Effector memory CD8-positive, alpha-beta T cell (primary cell): ENCODE measurements around the gene KCNQ1.
A peak's percentile ranks its signal among the peaks of the same experiment; 100 is the strongest.

Experiments
- ATAC-seq: fragments of 150-1000 bp; cut with Tn5 transposase; replicated peaks from 2 replicates; pipeline ENCODE4 v1.10.0; 2021; ENCODE audit warnings: mild to moderate bottlenecking, moderate library complexity
- DNase-seq, 3 experiments: peaks; one replicate each; pipeline ENCODE4 v3.0.0; 2021
- H3K27ac Mint-ChIP-seq, 2 donors: one replicate each; pipeline ENCODE4 v1.8.0; 2022; ENCODE audit warnings: mild to moderate bottlenecking in 2 of 2, mixed read lengths in 2 of 2, moderate library complexity in 2 of 2
- H3K27me3 Mint-ChIP-seq, 2 donors: one replicate each; pipeline ENCODE4 v1.8.0; 2022; ENCODE audit warnings: mixed read lengths in 2 of 2
- H3K36me3 Mint-ChIP-seq: one replicate; pipeline ENCODE4 v1.8.0; 2022; ENCODE audit warnings: mild to moderate bottlenecking, moderate library complexity, mixed read lengths; ENCODE audit not compliant: insufficient read depth
- H3K4me1 Mint-ChIP-seq, 2 donors: one replicate each; pipeline ENCODE4 v1.8.0; 2022; ENCODE audit warnings: low read depth in 2 of 2, mixed read lengths in 2 of 2
- H3K4me3 Mint-ChIP-seq, 2 donors: one replicate each; pipeline ENCODE4 v1.8.0; 2022; ENCODE audit warnings: mild to moderate bottlenecking in 2 of 2, mixed read lengths in 2 of 2, moderate library complexity in 2 of 2
- H3K9me3 Mint-ChIP-seq, 2 donors: one replicate each; pipeline ENCODE4 v1.8.0; 2022; ENCODE audit warnings: mixed read lengths in 2 of 2

Gene KCNQ1

GRCh38 chr11:2881076-2881980 lies 436.5 kb downstream of the KCNQ1 start:
- Mint-ChIP-seq H3K27ac (no peak overlapping the region), H3K9me3 (no peaks in the 10 kb centered on the region), H3K4me1 (peaks cover 8 to 10% of the 10 kb centered on the region in 2 donors), H3K27me3 (peaks cover 6 to 9% of the 10 kb centered on the region in 2 donors), H3K36me3 (peaks cover 7% of the 10 kb centered on the region), H3K4me3 (no peak overlapping the region)
- ATAC-seq (no peak), DNase-seq (no peak)

- ATAC-seq (no peak), DNase-seq (no peak)
- H3K4me3 Mint-ChIP-seq = no peak overlapping the region
- no peaks in the 10 kb centered on the region for H3K9me3 Mint-ChIP-seq
- no peak overlapping the region for H3K27ac Mint-ChIP-seq
- H3K36me3 Mint-ChIP-seq = peaks cover 12% of the 10 kb centered on the region
- H3K4me1 Mint-ChIP-seq = peaks cover 8 to 10% of the 10 kb centered on the region in 2 donors
- peaks cover 6 to 9% of the 10 kb centered on the region in 2 donors for H3K27me3 Mint-ChIP-seq
Measured at GRCh38 chr11:2881981-2882375, 437.2 kb downstream of the KCNQ1 start.

GRCh38 chr11:2882396-2883110 lies 437.7 kb downstream of the KCNQ1 start:
- peaks cover 6 to 9% of the 10 kb centered on the region in 2 donors for H3K27me3 Mint-ChIP-seq
- no peaks in the 10 kb centered on the region for H3K9me3 Mint-ChIP-seq
- H3K27ac Mint-ChIP-seq = no peak overlapping the region
- no peak for DNase-seq
- H3K4me3 Mint-ChIP-seq = peak overlapping the region; percentile 71 to 76
- H3K36me3 Mint-ChIP-seq = peaks cover 13% of the 10 kb centered on the region
- ATAC-seq = no peak
- H3K4me1 Mint-ChIP-seq = peaks cover 8 to 10% of the 10 kb centered on the region in 2 donors

- peaks cover 6 to 9% of the 10 kb centered on the region in 2 donors for H3K27me3 Mint-ChIP-seq
- no peak overlapping the region for H3K27ac Mint-ChIP-seq
- no peak for DNase-seq
- H3K36me3 Mint-ChIP-seq = peaks cover 13% of the 10 kb centered on the region
- no peak for ATAC-seq
- H3K4me3 Mint-ChIP-seq = peak overlapping the region; percentile 71 to 76
- H3K9me3 Mint-ChIP-seq = no peaks in the 10 kb centered on the region
- H3K4me1 Mint-ChIP-seq = peaks cover 10 to 14% of the 10 kb centered on the region in 2 donors
Measured at GRCh38 chr11:2883640-2883978, 438.8 kb downstream of the KCNQ1 start.

- Mint-ChIP-seq H3K9me3 (no peaks in the 10 kb centered on the region), H3K27ac (no peak overlapping the region), H3K36me3 (peaks cover 13% of the 10 kb centered on the region), H3K27me3 (peaks cover 6 to 9% of the 10 kb centered on the region in 2 donors), H3K4me1 (peaks cover 10 to 17% of the 10 kb centered on the region in 2 donors), H3K4me3 (peak overlapping the region in 1 of 2 donors; percentile 76)
- DNase-seq (no peak), ATAC-seq (no peak)
Measured at GRCh38 chr11:2883979-2884815, 439.4 kb downstream of the KCNQ1 start.

- DNase-seq (peak in 1 of 3 experiments; percentile 29), ATAC-seq (peak; percentile 17)
- peaks cover 6 to 9% of the 10 kb centered on the region in 2 donors for H3K27me3 Mint-ChIP-seq
- H3K4me3 Mint-ChIP-seq = peak overlapping the region; percentile 81
- peaks cover 10 to 17% of the 10 kb centered on the region in 2 donors for H3K4me1 Mint-ChIP-seq
- peak overlapping the region in 1 of 2 donors; percentile 39 for H3K27ac Mint-ChIP-seq
- no peaks in the 10 kb centered on the region for H3K9me3 Mint-ChIP-seq
- H3K36me3 Mint-ChIP-seq = peaks cover 13% of the 10 kb centered on the region
Measured at GRCh38 chr11:2885017-2885677, 440.3 kb downstream of the KCNQ1 start.

- Mint-ChIP-seq H3K4me3 (peak within 1 kb of the TSS; percentile 81), H3K27me3 (peaks cover 6 to 9% of the 10 kb centered on the region in 2 donors), H3K36me3 (peaks cover 13% of the 10 kb centered on the region), H3K4me1 (peaks cover 10 to 17% of the 10 kb centered on the region in 2 donors), H3K9me3 (no peaks in the 10 kb centered on the region), H3K27ac (peak within 1 kb of the TSS; percentile 39 to 80)
- DNase-seq = peak; percentile 76 to 78 (median 76)
- ATAC-seq = peak; percentile 92
Measured at GRCh38 chr11:2885678-2886081, 440.9 kb downstream of the KCNQ1 start, which contains the start of gene CDKN1C. CDKN1C (minus strand) TSS chr11:2885775; CDS start chr11:2885456, 319 bp downstream.

- H3K27ac Mint-ChIP-seq = peak overlapping the region in 1 of 2 donors; percentile 80
- DNase-seq (no peak), ATAC-seq (no peak)
- H3K27me3 Mint-ChIP-seq = peaks cover 6 to 9% of the 10 kb centered on the region in 2 donors
- H3K4me1 Mint-ChIP-seq = peaks cover 10 to 17% of the 10 kb centered on the region in 2 donors
- H3K9me3 Mint-ChIP-seq = no peaks in the 10 kb centered on the region
- H3K4me3 Mint-ChIP-seq = peak overlapping the region; percentile 21 to 41
- peaks cover 13% of the 10 kb centered on the region for H3K36me3 Mint-ChIP-seq
Measured at GRCh38 chr11:2886191-2886894, 441.5 kb downstream of the KCNQ1 start.

GRCh38 chr11:2886936-2887335 lies 442.1 kb downstream of the KCNQ1 start:
- H3K27me3 Mint-ChIP-seq = peaks cover 6 to 9% of the 10 kb centered on the region in 2 donors
- H3K36me3 Mint-ChIP-seq = peaks cover 13% of the 10 kb centered on the region
- peak overlapping the region in 1 of 2 donors; percentile 80 for H3K27ac Mint-ChIP-seq
- H3K4me1 Mint-ChIP-seq = peaks cover 12 to 20% of the 10 kb centered on the region in 2 donors
- peak overlapping the region; percentile 21 to 41 for H3K4me3 Mint-ChIP-seq
- no peak for DNase-seq
- no peaks in the 10 kb centered on the region for H3K9me3 Mint-ChIP-seq
- no peak for ATAC-seq

- no peak for ATAC-seq
- DNase-seq = no peak
- peaks cover 6 to 8% of the 10 kb centered on the region in 2 donors for H3K27me3 Mint-ChIP-seq
- H3K4me3 Mint-ChIP-seq = peak overlapping the region; percentile 21 to 24
- H3K36me3 Mint-ChIP-seq = peaks cover 13% of the 10 kb centered on the region
- H3K27ac Mint-ChIP-seq = no peak overlapping the region
- H3K4me1 Mint-ChIP-seq = peaks cover 15 to 24% of the 10 kb centered on the region in 2 donors
- no peaks in the 10 kb centered on the region for H3K9me3 Mint-ChIP-seq
Measured at GRCh38 chr11:2887515-2888195, 442.8 kb downstream of the KCNQ1 start.

- Mint-ChIP-seq H3K4me1 (peaks cover 19 to 24% of the 10 kb centered on the region in 2 donors), H3K27me3 (peaks cover 0 to under 1% of the 10 kb centered on the region in 2 donors), H3K9me3 (no peaks in the 10 kb centered on the region), H3K4me3 (no peak overlapping the region), H3K36me3 (peaks cover 12% of the 10 kb centered on the region), H3K27ac (peak overlapping the region in 1 of 2 donors; percentile 19)
- ATAC-seq = peak; percentile 30
- DNase-seq = peak; percentile 82 to 89 (median 87)
Measured at GRCh38 chr11:2888266-2888968, 443.6 kb downstream of the KCNQ1 start.
